Measurements from ENCODE around the gene PRMT9.

PRMT9 gene

DNA sequence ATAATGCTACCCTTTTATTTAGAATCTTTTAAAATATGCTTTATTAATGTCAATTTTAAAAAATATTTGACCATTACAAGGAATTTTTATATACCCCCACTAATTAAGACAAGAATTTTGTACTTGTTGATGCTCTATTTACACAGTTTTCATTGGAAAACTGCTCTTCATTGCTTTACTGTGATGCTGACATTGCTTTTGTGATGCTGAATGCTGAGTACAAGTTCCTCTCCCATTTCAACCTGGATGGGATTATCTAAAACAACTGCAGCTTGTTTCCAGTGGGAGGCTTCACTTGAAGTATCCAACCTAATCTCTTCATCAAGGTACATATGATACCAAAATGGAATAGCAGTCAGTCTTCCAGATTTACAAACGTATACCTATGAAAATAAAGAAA is 45.6 kb downstream of the PRMT9 start:
- no peak overlapping the region for H3K4me3 ChIP-seq (replicated peaks in 1 of 2; ENCODE audit: low read depth in 2 of 2, low read length in 2 of 2)
- DNase-seq (ENCODE audit: low read depth in 2 of 2), result no peak
- no peak for TF ChIP-seq CTCF (IDR thresholded peaks at IDR 0.05; ENCODE audit: low read depth, low read length)

DNA sequence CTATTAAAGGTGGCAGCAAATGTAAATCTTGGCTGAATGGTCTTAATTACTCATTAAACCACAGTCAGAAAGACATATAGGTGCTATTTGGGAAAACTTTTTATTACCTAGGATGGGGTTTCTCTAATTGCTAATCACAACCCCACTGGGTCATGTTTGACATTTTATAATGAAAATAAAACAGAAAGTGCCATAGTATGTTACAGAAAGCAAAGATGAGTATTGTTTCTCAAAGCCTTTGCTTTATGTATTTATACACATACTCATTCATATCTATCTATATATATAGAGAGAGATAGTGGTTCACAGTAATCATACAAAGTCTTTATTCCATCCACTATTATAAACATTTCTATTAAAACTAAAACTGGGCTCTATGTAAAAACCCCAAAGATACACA is 48.6 kb downstream of the PRMT9 start:
- no peak for DNase-seq (ENCODE audit: low read depth in 2 of 2)
- H3K4me3 ChIP-seq (replicated peaks in 1 of 2; ENCODE audit: low read depth in 2 of 2, low read length in 2 of 2), result no peak overlapping the region
- no peak for TF ChIP-seq CTCF (IDR thresholded peaks at IDR 0.05; ENCODE audit: low read depth, low read length)

GRCh38 chr4:147633643-147634042 is 50.3 kb downstream of the PRMT9 start:
- TF ChIP-seq CTCF (IDR thresholded peaks at IDR 0.05; ENCODE audit: low read depth, low read length), result no peak
- no peak for DNase-seq (ENCODE audit: low read depth in 2 of 2)

DNA sequence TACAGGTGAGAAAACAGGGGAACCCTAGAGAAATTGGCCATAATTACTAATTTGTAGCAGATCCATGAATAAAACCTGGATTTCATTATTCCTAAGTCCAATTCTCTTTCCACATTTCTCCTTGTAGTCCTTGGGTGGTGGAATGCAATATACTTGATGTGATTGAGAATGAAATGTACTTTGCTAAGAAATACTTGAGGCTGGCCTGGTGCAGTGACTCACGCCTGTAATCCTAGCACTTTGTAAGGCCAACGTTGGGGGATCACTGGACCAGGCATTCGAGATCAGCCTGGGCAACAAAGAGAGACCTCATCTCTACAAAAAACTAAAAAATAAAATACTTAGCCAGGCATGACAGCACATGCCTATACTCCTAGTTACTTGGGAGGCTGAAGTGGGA is 50.9 kb downstream of the PRMT9 start:
- peak in 1 of 2 donors; percentile 17 for DNase-seq (ENCODE audit: low read depth in 2 of 2)
- no peak overlapping the region for H3K4me3 ChIP-seq (replicated peaks in 1 of 2; ENCODE audit: low read depth in 2 of 2, low read length in 2 of 2)
- TF ChIP-seq CTCF (IDR thresholded peaks at IDR 0.05; ENCODE audit: low read depth, low read length), result no peak

More at GRCh38 chr4:147633643-147634042, 50.3 kb downstream of the PRMT9 start:
- no peak overlapping the region for H3K4me3 ChIP-seq (replicated peaks in 1 of 2; ENCODE audit: low read depth in 2 of 2, low read length in 2 of 2)

DNA sequence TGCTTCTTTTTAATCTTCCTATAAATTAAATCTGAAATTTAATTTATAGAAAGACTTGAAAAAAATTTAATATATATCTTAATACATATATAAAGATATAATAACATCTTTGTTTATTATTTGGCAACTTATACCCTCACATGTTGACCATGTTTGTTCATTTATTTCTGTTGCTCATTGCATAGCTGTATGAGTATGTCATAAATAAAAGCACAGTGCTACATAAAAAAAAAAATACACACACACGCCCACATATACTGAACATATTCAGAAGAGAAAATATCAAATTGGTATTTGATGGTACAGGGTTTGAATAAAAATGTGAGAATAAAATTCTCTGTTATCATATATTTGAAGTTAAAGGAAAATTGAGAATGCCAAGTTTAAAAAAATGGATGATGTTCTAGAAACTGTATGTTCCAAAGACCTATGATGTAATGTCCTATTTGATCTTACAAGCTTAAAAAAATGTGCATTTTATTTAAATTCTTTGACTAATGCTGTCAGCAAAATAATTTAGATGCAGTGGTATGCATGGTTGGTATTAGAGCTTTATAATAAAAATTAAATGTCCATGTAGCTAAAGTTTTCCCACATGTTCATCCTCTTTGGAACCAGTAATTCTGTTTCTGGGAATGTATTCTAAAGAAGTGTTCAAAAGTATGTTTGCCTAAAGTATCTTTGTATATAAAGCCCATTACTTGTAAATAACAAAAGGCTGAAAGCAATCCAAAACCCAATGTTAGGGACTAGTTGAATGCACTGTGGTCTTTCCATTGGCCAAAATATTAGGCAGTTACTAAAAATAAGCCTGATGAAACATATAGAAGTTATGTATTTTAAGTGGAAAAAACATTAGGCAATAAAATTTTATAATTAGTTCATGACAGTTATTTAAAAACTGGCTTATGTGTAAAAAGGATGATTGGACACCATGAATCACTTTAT is 53.9 kb downstream of the PRMT9 start:
- H3K4me3 ChIP-seq (replicated peaks in 1 of 2; ENCODE audit: low read depth in 2 of 2, low read length in 2 of 2), result no peak overlapping the region
- TF ChIP-seq CTCF (IDR thresholded peaks at IDR 0.05; ENCODE audit: low read depth, low read length), result no peak
- peak in 1 of 2 donors; percentile 38 for DNase-seq (ENCODE audit: low read depth in 2 of 2)

GRCh38 chr4:147628415-147628814 is 55.5 kb downstream of the PRMT9 start:
- no peak overlapping the region for H3K4me3 ChIP-seq (replicated peaks in 1 of 2; ENCODE audit: low read depth in 2 of 2, low read length in 2 of 2)
- no peak for DNase-seq (ENCODE audit: low read depth in 2 of 2)
- TF ChIP-seq CTCF (IDR thresholded peaks at IDR 0.05; ENCODE audit: low read depth, low read length), result no peak
